Measurements from ENCODE around the gene NLGN1. TPM values are rescaled to one million over a fixed set of nuclear protein-coding genes. Genes with fewer than 3 reads are reported as not detected.

NLGN1 gene
- total and polyA plus RNA-seq, 2 of the 13 experiments (the other 11 are each of a cell fraction or from before 2014, with no cell fraction given): not detected

DNA sequence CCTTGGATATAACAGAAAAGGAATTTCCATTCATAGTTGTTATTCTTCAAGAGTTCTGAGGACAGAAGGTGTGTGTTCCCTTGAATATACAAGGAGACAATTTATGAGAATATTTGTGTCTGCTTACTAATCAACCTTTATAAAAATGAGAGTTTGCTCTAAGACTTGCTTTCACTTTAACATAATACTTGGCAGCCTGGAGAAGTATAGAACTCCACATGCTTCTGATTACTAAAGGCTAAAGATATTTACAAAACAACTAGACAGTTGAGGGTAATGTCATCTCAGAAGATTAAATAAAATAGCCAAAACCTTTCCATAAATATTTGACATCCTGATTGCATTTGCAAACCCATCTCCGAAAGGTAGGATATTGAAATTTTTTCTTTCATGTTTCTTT is 734.5 kb downstream of the NLGN1 start (continued):
- TF ChIP-seq, protein P1, sequence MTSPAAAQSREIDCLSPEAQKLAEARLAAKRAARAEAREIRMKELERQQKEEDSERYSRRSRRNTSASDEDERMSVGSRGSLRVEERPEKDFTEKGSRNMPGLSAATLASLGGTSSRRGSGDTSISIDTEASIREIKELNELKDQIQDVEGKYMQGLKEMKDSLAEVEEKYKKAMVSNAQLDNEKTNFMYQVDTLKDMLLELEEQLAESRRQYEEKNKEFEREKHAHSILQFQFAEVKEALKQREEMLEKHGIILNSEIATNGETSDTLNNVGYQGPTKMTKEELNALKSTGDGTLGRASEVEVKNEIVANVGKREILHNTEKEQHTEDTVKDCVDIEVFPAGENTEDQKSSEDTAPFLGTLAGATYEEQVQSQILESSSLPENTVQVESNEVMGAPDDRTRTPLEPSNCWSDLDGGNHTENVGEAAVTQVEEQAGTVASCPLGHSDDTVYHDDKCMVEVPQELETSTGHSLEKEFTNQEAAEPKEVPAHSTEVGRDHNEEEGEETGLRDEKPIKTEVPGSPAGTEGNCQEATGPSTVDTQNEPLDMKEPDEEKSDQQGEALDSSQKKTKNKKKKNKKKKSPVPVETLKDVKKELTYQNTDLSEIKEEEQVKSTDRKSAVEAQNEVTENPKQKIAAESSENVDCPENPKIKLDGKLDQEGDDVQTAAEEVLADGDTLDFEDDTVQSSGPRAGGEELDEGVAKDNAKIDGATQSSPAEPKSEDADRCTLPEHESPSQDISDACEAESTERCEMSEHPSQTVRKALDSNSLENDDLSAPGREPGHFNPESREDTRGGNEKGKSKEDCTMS (CRISPR knock-in tag; conservative IDR thresholded peaks at IDR 0.05): no peak

DNA sequence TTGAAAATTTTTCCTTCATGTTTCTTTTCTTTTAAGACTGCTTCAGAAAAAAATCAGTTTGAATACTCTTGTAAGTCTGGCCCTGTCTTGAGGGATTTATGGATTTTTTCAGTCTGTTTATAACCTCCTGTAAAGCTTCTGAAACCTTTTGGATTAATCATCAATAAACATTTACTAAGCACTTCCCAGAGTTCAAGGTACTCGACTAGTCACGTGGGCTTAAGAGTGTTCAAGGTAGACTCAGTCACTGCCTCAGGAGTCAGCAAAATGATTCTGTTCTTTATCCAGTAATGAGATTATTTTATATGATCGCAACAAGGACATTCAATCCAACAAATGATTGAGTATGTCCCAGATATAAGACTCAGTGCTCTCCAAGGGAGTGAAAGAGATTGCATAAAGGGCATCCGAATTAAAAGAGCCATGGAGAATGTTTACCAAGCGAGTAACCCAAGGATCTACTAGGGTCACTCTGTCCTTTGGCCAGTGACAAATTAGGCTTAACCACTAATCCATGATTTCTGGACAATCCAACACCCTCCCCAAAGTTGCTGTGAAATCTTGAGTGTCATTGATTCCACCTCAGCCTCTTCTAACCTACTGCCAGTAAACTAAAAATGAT is 735.0 kb downstream of the NLGN1 start:
- H3K79me2 ChIP-seq (ENCODE audit: insufficient read depth, low read length): no peaks in the 10 kb centered on the region
- H3K9me3 ChIP-seq (ENCODE audit: low read length): no peaks in the 10 kb centered on the region
- peak; percentile 74 for ATAC-seq
- no peaks in the 10 kb centered on the region; a peak in 1 of 5 replicates for H3K27me3 ChIP-seq (ENCODE audit: control insufficient read depth in 1 of 2, insufficient read depth in 2 of 2, low read length in 2 of 2)
- H4K20me1 ChIP-seq (ENCODE audit: insufficient read depth, low read length): no peaks in the 10 kb centered on the region
- ChIA-PET CTCF (ENCODE audit: low intra/inter-chr PET ratio, low total read pairs) (no interaction called here), POLR2A (no interaction called here)
- no peaks in the 10 kb centered on the region for H3K36me3 ChIP-seq (replicated peaks in 1 of 2; ENCODE audit: control insufficient read depth in 1 of 2, insufficient read depth in 2 of 2, low read length in 2 of 2)
- H3K4me1 ChIP-seq (ENCODE audit: insufficient read depth, low read length): peaks cover 13% of the 10 kb centered on the region
- FAIRE-seq: no peak
- intact Hi-C loops (cut with micrococcal nuclease; ENCODE audit: unreplicated experiment) (no loop called here), in situ Hi-C loops (cut with HindIII; ENCODE audit: extremely low pct_ligation_motif_present, low pct_unique_long_range_greater_than_20kb) (no loop called here)
- H3K27ac ChIP-seq (ENCODE audit: extremely low read length, insufficient read depth, low read length): no peak overlapping the region
- H3K4me2 ChIP-seq (ENCODE audit: low read depth, low read length): no peak overlapping the region; the same call in 1 of the 2 replicates
- peak; percentile 12 for DNase-seq (ENCODE audit: low spot score)
- H2AFZ ChIP-seq (ENCODE audit: low read length): no peak overlapping the region
- WGBS (ENCODE audit: low lambda C conversion rate): 15% methylated on average over 5 of the region's 5 CpGs
- H3K4me3 ChIP-seq (replicated peaks in 1 of 3; ENCODE audit: insufficient read depth in 1 of 3, low read depth in 2 of 3, low read length in 3 of 3): no peak overlapping the region
- H3K9ac ChIP-seq (ENCODE audit: insufficient read depth, low read depth, low read length): no peak overlapping the region
- BruUV-seq (replicated peaks): no TSS peak
- TF ChIP-seq ZNF713 (CRISPR knock-in tag; IDR thresholded peaks at IDR 0.05) (no peak), KDM1A (CRISPR knock-in tag; IDR thresholded peaks at IDR 0.05) (no peak), RAD51 (IDR thresholded peaks at IDR 0.05; ENCODE audit: borderline replicate concordance) (0 out of 2 replicates have a peak, but pooled peaks have one; percentile 15), MIXL1 (CRISPR knock-in tag; IDR thresholded peaks at IDR 0.05) (no peak), ZNF878 (CRISPR knock-in tag; IDR thresholded peaks at IDR 0.05) (no peak), PHF5A (CRISPR knock-in tag; IDR thresholded peaks at IDR 0.05; ENCODE audit: low read depth, unreplicated experiment) (no peak), MAFF (IDR thresholded peaks at IDR 0.05; ENCODE audit: low read depth, low read length) (0 out of 2 replicates have a peak, but pooled peaks have one; percentile 10)
- TF ChIP-seq, protein P2, sequence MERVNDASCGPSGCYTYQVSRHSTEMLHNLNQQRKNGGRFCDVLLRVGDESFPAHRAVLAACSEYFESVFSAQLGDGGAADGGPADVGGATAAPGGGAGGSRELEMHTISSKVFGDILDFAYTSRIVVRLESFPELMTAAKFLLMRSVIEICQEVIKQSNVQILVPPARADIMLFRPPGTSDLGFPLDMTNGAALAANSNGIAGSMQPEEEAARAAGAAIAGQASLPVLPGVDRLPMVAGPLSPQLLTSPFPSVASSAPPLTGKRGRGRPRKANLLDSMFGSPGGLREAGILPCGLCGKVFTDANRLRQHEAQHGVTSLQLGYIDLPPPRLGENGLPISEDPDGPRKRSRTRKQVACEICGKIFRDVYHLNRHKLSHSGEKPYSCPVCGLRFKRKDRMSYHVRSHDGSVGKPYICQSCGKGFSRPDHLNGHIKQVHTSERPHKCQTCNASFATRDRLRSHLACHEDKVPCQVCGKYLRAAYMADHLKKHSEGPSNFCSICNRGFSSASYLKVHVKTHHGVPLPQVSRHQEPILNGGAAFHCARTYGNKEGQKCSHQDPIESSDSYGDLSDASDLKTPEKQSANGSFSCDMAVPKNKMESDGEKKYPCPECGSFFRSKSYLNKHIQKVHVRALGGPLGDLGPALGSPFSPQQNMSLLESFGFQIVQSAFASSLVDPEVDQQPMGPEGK (CRISPR knock-in tag; IDR thresholded peaks at IDR 0.05): no peak
- TF ChIP-seq, protein P3, sequence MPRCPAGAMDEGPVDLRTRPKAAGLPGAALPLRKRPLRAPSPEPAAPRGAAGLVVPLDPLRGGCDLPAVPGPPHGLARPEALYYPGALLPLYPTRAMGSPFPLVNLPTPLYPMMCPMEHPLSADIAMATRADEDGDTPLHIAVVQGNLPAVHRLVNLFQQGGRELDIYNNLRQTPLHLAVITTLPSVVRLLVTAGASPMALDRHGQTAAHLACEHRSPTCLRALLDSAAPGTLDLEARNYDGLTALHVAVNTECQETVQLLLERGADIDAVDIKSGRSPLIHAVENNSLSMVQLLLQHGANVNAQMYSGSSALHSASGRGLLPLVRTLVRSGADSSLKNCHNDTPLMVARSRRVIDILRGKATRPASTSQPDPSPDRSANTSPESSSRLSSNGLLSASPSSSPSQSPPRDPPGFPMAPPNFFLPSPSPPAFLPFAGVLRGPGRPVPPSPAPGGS (CRISPR knock-in tag; IDR thresholded peaks at IDR 0.05): no peak
- TF ChIP-seq, protein P4, sequence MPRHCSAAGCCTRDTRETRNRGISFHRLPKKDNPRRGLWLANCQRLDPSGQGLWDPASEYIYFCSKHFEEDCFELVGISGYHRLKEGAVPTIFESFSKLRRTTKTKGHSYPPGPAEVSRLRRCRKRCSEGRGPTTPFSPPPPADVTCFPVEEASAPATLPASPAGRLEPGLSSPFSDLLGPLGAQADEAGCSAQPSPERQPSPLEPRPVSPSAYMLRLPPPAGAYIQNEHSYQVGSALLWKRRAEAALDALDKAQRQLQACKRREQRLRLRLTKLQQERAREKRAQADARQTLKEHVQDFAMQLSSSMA (CRISPR knock-in tag; IDR thresholded peaks at IDR 0.05): no peak
- TF ChIP-seq, protein P5, sequence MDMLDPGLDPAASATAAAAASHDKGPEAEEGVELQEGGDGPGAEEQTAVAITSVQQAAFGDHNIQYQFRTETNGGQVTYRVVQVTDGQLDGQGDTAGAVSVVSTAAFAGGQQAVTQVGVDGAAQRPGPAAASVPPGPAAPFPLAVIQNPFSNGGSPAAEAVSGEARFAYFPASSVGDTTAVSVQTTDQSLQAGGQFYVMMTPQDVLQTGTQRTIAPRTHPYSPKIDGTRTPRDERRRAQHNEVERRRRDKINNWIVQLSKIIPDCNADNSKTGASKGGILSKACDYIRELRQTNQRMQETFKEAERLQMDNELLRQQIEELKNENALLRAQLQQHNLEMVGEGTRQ (IDR thresholded peaks at IDR 0.05; ENCODE audit: low read depth, low read length): no peak
- TF ChIP-seq, protein P5 (CRISPR knock-in tag; IDR thresholded peaks at IDR 0.05; ENCODE audit: borderline replicate concordance): peak; percentile 47; the same call in 1 of the 2 replicates
- TF ChIP-seq, protein P6, sequence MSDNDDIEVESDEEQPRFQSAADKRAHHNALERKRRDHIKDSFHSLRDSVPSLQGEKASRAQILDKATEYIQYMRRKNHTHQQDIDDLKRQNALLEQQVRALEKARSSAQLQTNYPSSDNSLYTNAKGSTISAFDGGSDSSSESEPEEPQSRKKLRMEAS (IDR thresholded peaks at IDR 0.05): no peak
